HepG2 (cell line): ENCODE measurements around the gene PLCL2. TPM values are rescaled to one million over a fixed set of nuclear protein-coding genes. Genes with fewer than 3 reads are reported as not detected.

Experiments used
- ATAC-seq: fragments of 200-7000 bp; cut with Tn5 transposase; 3 replicates; pipeline ENCODE4 v1.9.1; 2020; ENCODE audit warnings: mild to moderate bottlenecking, moderate library complexity
- BruUV-seq: library from RNA; stranded (reverse); fragments of 400-500 nt; replicated peaks from 2 replicates; lab custom pipeline; 2021; lab: Mats Ljungman, UMichigan
- CTCF ChIA-PET: fragments of 300-600 bp; formaldehyde crosslinking; extraction: SDS; loops from one replicate; lab custom pipeline; 2021; ENCODE audit warnings: low total read pairs, inconsistent platforms, low intra/inter-chr PET ratio; lab: Yijun Ruan, JAX
- POLR2A ChIA-PET: fragments of 350-600 bp; sonication (Branson Sonifier 250); formaldehyde crosslinking; loops from one replicate; lab custom pipeline; 2020; ENCODE audit warnings: antibody characterized with exemption, inconsistent platforms; lab: Yijun Ruan, JAX
- DNase-seq: peaks from one replicate; pipeline ENCODE4 v3.0.0-alpha.2; 2015; ENCODE audit warnings: low spot score
- FAIRE-seq: peaks from 3 replicates; lab custom pipeline; 2011; peaks lifted over from hg19 to GRCh38; lab: Jason Lieb, UNC
- H2AFZ ChIP-seq: one replicate; pipeline ENCODE4 v1.6.1; 2011; ENCODE audit warnings: low read length, inconsistent platforms
- H3K27ac ChIP-seq: fragments of 300-600 bp; 3 replicates; pipeline ENCODE4 v1.8.0; 2011; ENCODE audit warnings: mixed run types, mild to moderate bottlenecking, mixed read lengths, low read length, inconsistent platforms; ENCODE audit not compliant: insufficient read depth; ENCODE audit errors: extremely low read length
- H3K27me3 ChIP-seq, 2 experiments: fragments of 200-600 bp in 1 of 2; 2 replicates in 1 of 2; 3 replicates in 1 of 2; pipeline versions ENCODE4 v1.6.0 to v1.8.0; 2011; ENCODE audit warnings: low read length in 2 of 2, mild to moderate bottlenecking in 2 of 2, moderate library complexity in 2 of 2, inconsistent platforms in 1 of 2; ENCODE audit not compliant: insufficient read depth in 2 of 2, control insufficient read depth in 1 of 2
- H3K36me3 ChIP-seq, 2 experiments: fragments of 200-600 bp in 1 of 2; replicated peaks in 1 of 2; 2 replicates in 1 of 2; 3 replicates in 1 of 2; pipeline versions ENCODE4 v1.5.1 to v1.8.0; 2011; ENCODE audit warnings: low read length in 2 of 2, inconsistent platforms in 1 of 2; ENCODE audit not compliant: insufficient read depth in 2 of 2, control insufficient read depth in 1 of 2
- H3K4me1 ChIP-seq: 2 replicates; pipeline ENCODE4 v1.5.1; 2012; ENCODE audit warnings: low read length, inconsistent platforms; ENCODE audit not compliant: insufficient read depth
- H3K4me2 ChIP-seq: 2 replicates; pipeline ENCODE4 v1.6.0; 2011; ENCODE audit warnings: low read depth, low read length, inconsistent platforms
- H3K4me3 ChIP-seq, 3 experiments: fragments of 200-600 bp in 1 of 3; sonication (generic), shearing (Covaris generic) in 1 of 3; replicated peaks in 1 of 3; 2 replicates each; pipeline ENCODE4 v1.5.1; 2011 to 2016; ENCODE audit warnings: low read length in 3 of 3, inconsistent platforms in 2 of 3, low read depth in 2 of 3, mild to moderate bottlenecking in 2 of 3, control low read depth in 1 of 3, mixed read lengths in 1 of 3; ENCODE audit not compliant: insufficient read depth in 1 of 3
- H3K79me2 ChIP-seq: one replicate; pipeline ENCODE4 v1.6.1; 2011; ENCODE audit warnings: low read length, inconsistent platforms; ENCODE audit not compliant: insufficient read depth
- H3K9ac ChIP-seq: 2 replicates; pipeline ENCODE4 v1.6.0; 2011; ENCODE audit warnings: mild to moderate bottlenecking, low read depth, low read length, inconsistent platforms; ENCODE audit not compliant: insufficient read depth
- H3K9me3 ChIP-seq: 2 replicates; pipeline ENCODE4 v1.5.1; 2012; ENCODE audit warnings: mild to moderate bottlenecking, low read length
- H4K20me1 ChIP-seq: 2 replicates; pipeline ENCODE4 v1.6.0; 2011; ENCODE audit warnings: inconsistent platforms, mild to moderate bottlenecking, low read length, moderate library complexity; ENCODE audit not compliant: insufficient read depth
- AHR ChIP-seq: IDR thresholded peaks from 2 replicates; pipeline ENCODE4 v1.6.1; 2018; ENCODE audit warnings: missing genetic modification reagents, missing compliant biosample characterization
- HOXD1 ChIP-seq: sonication (generic); formaldehyde crosslinking; IDR thresholded peaks from 2 replicates; pipeline ENCODE4 v1.5.0; 2020; ENCODE audit warnings: missing genetic modification reagents
- PHB2 ChIP-seq: fragments of 450-650 bp; IDR thresholded peaks from 2 replicates; pipeline ENCODE4 v1.6.1; 2018; ENCODE audit not compliant: partially characterized antibody
- XBP1 ChIP-seq: sonication (generic); formaldehyde crosslinking; IDR thresholded peaks from 2 replicates; pipeline ENCODE4 v1.5.0; 2020; ENCODE audit warnings: missing genetic modification reagents
- ZBTB44 ChIP-seq: sonication (generic); formaldehyde crosslinking; IDR thresholded peaks from 2 replicates; pipeline ENCODE4 v1.4.0; 2020; ENCODE audit warnings: missing genetic modification reagents
- ZNF577 ChIP-seq: sonication (generic); formaldehyde crosslinking; IDR thresholded peaks from 2 replicates; pipeline ENCODE4 v1.4.0; 2020; ENCODE audit warnings: mild to moderate bottlenecking, low read depth, missing genetic modification reagents, borderline replicate concordance
- WGBS: methylation state at CpG from one replicate; pipeline ENCODE4 v1.1.6; 2017; ENCODE audit warnings: low lambda C conversion rate; 5-methylcytosine and 5-hydroxymethylcytosine counted together
- in situ Hi-C: cut with HindIII; loops from 2 replicates; pipeline ENCODE4 v1.10.0; 2017; ENCODE audit warnings: low pct_unique_long_range_greater_than_20kb; ENCODE audit not compliant: extremely low pct_ligation_motif_present
- intact Hi-C: fragments of 100-400 bp; cut with micrococcal nuclease; formaldehyde crosslinking; loops from one replicate; pipeline ENCODE4 v1.10.0; 2022; ENCODE audit not compliant: unreplicated experiment
- polyA plus RNA-seq, 8 experiments: library from polyadenylated mRNA; depleted of rRNA in 3 of 8; stranded (reverse) in 7 of 8; unstranded in 1 of 8; fragments of >200 nt; fragmentation: Illumina TruSeq in 4 of 8; extraction: Trizol in 4 of 8; gene quantifications; 2 replicates each; pipeline versions ENCODE4 v1.2.1 to v1.2.3, GENCODE V29; 2011 to 2016; ENCODE audit warnings: low read depth in 4 of 8, missing spikeins in 1 of 8, mixed read lengths in 1 of 8; ENCODE audit not compliant: insufficient read depth in 1 of 8
- total RNA-seq, 5 experiments: library from RNA; depleted of rRNA; stranded (reverse); fragments of >200 nt; fragmentation: Illumina TruSeq; extraction: Trizol; gene quantifications; 2 replicates each; pipeline ENCODE4 v1.2.3, GENCODE V29; 2016; ENCODE audit warnings: low read depth in 1 of 5
- TF ChIP-seq, protein P1 (sequence below), 2 experiments: fragments of 450-650 bp in 1 of 2; sonication (generic) in 1 of 2; formaldehyde crosslinking in 1 of 2; IDR thresholded peaks; 2 replicates each; pipeline versions ENCODE4 v1.6.1 to v1.8.0; 2016 to 2022; ENCODE audit warnings: antibody characterized with exemption in 1 of 2, mild to moderate bottlenecking in 1 of 2, missing genetic modification reagents in 1 of 2

Gene PLCL2
- total and polyA plus RNA-seq, 2 of the 13 experiments (the other 11 are each of a cell fraction or from before 2014, with no cell fraction given) = not detected

- WGBS = 15% methylated on average over 2 of the region's 2 CpGs
- no peak overlapping the region for H2AFZ ChIP-seq
- no peak for ATAC-seq
- TF ChIP-seq PHB2 (no peak), AHR (CRISPR knock-in tag) (no peak), ZNF577 (CRISPR knock-in tag) (no peak), HOXD1 (CRISPR knock-in tag) (no peak), ZBTB44 (CRISPR knock-in tag) (no peak), XBP1 (CRISPR knock-in tag) (no peak)
- TF ChIP-seq, protein P1, sequence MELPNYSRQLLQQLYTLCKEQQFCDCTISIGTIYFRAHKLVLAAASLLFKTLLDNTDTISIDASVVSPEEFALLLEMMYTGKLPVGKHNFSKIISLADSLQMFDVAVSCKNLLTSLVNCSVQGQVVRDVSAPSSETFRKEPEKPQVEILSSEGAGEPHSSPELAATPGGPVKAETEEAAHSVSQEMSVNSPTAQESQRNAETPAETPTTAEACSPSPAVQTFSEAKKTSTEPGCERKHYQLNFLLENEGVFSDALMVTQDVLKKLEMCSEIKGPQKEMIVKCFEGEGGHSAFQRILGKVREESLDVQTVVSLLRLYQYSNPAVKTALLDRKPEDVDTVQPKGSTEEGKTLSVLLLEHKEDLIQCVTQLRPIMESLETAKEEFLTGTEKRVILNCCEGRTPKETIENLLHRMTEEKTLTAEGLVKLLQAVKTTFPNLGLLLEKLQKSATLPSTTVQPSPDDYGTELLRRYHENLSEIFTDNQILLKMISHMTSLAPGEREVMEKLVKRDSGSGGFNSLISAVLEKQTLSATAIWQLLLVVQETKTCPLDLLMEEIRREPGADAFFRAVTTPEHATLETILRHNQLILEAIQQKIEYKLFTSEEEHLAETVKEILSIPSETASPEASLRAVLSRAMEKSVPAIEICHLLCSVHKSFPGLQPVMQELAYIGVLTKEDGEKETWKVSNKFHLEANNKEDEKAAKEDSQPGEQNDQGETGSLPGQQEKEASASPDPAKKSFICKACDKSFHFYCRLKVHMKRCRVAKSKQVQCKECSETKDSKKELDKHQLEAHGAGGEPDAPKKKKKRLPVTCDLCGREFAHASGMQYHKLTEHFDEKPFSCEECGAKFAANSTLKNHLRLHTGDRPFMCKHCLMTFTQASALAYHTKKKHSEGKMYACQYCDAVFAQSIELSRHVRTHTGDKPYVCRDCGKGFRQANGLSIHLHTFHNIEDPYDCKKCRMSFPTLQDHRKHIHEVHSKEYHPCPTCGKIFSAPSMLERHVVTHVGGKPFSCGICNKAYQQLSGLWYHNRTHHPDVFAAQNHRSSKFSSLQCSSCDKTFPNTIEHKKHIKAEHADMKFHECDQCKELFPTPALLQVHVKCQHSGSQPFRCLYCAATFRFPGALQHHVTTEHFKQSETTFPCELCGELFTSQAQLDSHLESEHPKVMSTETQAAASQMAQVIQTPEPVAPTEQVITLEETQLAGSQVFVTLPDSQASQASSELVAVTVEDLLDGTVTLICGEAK (IDR thresholded peaks at IDR 0.05) = no peak
- TF ChIP-seq, protein P1 (CRISPR knock-in tag; IDR thresholded peaks at IDR 0.05) = no peak
Measured at GRCh38 chr3:16848007-16848406, 36.7 kb upstream of the PLCL2 start.

More at GRCh38 chr3:16848007-16848406, 36.7 kb upstream of the PLCL2 start:
- DNase-seq (no peak), FAIRE-seq (no peak)
- H3K4me1 ChIP-seq = no peaks in the 10 kb centered on the region
- BruUV-seq = no TSS peak
- no peaks in the 10 kb centered on the region for H3K79me2 ChIP-seq
- H3K36me3 ChIP-seq = no peaks in the 10 kb centered on the region
- ChIA-PET POLR2A (no interaction called here), CTCF (no interaction called here)
- H3K9ac ChIP-seq = no peak overlapping the region
- H3K4me2 ChIP-seq = no peak overlapping the region
- H3K27me3 ChIP-seq = peaks cover 0 to 2% of the 10 kb centered on the region in 2 experiments; a peak in 1 of 5 replicates
- no peaks in the 10 kb centered on the region for H4K20me1 ChIP-seq
- H3K27ac ChIP-seq = no peak overlapping the region
- intact Hi-C loops = no loop called here
- no peaks in the 10 kb centered on the region for H3K9me3 ChIP-seq
- in situ Hi-C loops = no loop called here
- no peak overlapping the region for H3K4me3 ChIP-seq
